Ascending aorta (tissue), 2 donors: ENCODE measurements around the gene LRRN3. TPM values are rescaled to one million over a fixed set of nuclear protein-coding genes. Genes with fewer than 3 reads are reported as not detected.

Experiments
- DNase-seq, 2 donors: peaks; one replicate each; pipeline ENCODE4 v3.0.0-alpha.2; 2019; ENCODE audit warnings: low spot score in 2 of 2
- H3K27ac ChIP-seq, 2 donors: fragments of 200-600 bp; sonication (generic); one replicate each; pipeline ENCODE4 v1.5.1; 2016 to 2017; ENCODE audit warnings: mild to moderate bottlenecking in 1 of 2
- H3K27me3 ChIP-seq: fragments of 200-600 bp; sonication (generic); one replicate; pipeline ENCODE4 v1.5.1; 2017
- H3K36me3 ChIP-seq, 2 donors: fragments of 200-600 bp; sonication (generic); one replicate each; pipeline ENCODE4 v1.5.1; 2016
- H3K4me1 ChIP-seq, 2 donors: fragments of 200-600 bp; sonication (generic); one replicate each; pipeline ENCODE4 v1.5.1; 2016 to 2017; ENCODE audit warnings: mild to moderate bottlenecking in 1 of 2
- H3K4me3 ChIP-seq, 2 donors: fragments of 200-600 bp; sonication (generic); one replicate each; pipeline ENCODE4 v1.5.1; 2016 to 2017; ENCODE audit warnings: mild to moderate bottlenecking in 1 of 2
- H3K9me3 ChIP-seq, 2 donors: fragments of 200-600 bp; sonication (generic); one replicate each; pipeline ENCODE4 v1.5.1; 2016
- intact Hi-C: fragments of 100-400 bp; cut with DNase I; formaldehyde crosslinking; loops from one replicate; pipeline ENCODE4 v1.15.1; 2023
- total RNA-seq: library from RNA; depleted of rRNA; stranded (reverse); fragments of >200 nt; gene quantifications from one replicate; pipeline ENCODE4 v1.1.0, GENCODE V29; 2016
- TF ChIP-seq, protein P1 (sequence below), 3 experiments: fragments of 200-600 bp in 2 of 3; fragments of 450-650 bp in 1 of 3; sonication (generic) in 2 of 3; IDR thresholded peaks; one replicate each; pipeline ENCODE4 v1.5.1; 2016 to 2019; ENCODE audit warnings: antibody characterized with exemption in 3 of 3, mild to moderate bottlenecking in 1 of 3, moderate library complexity in 1 of 3

LRRN3 gene
- total RNA-seq, 1 donor from 2014 or later = 1.7 TPM

DNA sequence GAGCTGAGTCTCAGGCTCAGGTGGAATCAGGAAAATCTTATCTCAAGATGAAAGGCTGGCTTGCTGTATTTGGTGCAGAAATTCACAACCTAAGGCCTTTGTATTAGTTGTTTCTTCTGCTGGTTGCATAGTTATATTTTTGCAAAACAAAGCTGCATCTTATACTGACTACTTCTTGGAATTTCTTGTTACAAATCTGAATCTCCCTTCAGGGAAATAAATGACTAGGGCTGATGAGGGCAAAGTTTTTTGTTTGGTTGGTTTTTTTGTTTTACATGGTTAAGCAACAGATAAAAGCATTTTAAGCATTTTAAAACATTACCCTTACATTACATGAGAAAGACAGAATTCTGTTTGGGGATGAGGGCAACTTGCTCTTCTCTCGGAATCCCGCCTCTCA is 13.9 kb upstream of the LRRN3 start:
- Histone ChIP-seq H3K27me3 (no peaks in the 10 kb centered on the region), H3K4me3 (no peak overlapping the region), H3K27ac (no peak overlapping the region), H3K9me3 (no peaks in the 10 kb centered on the region), H3K36me3 (no peaks in the 10 kb centered on the region), H3K4me1 (peaks cover 0 to 3% of the 10 kb centered on the region in 2 donors)
- TF ChIP-seq, protein P1, sequence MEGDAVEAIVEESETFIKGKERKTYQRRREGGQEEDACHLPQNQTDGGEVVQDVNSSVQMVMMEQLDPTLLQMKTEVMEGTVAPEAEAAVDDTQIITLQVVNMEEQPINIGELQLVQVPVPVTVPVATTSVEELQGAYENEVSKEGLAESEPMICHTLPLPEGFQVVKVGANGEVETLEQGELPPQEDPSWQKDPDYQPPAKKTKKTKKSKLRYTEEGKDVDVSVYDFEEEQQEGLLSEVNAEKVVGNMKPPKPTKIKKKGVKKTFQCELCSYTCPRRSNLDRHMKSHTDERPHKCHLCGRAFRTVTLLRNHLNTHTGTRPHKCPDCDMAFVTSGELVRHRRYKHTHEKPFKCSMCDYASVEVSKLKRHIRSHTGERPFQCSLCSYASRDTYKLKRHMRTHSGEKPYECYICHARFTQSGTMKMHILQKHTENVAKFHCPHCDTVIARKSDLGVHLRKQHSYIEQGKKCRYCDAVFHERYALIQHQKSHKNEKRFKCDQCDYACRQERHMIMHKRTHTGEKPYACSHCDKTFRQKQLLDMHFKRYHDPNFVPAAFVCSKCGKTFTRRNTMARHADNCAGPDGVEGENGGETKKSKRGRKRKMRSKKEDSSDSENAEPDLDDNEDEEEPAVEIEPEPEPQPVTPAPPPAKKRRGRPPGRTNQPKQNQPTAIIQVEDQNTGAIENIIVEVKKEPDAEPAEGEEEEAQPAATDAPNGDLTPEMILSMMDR (IDR thresholded peaks at IDR 0.05) = no peak
- no peak for DNase-seq
- intact Hi-C loops = no loop called here

DNA sequence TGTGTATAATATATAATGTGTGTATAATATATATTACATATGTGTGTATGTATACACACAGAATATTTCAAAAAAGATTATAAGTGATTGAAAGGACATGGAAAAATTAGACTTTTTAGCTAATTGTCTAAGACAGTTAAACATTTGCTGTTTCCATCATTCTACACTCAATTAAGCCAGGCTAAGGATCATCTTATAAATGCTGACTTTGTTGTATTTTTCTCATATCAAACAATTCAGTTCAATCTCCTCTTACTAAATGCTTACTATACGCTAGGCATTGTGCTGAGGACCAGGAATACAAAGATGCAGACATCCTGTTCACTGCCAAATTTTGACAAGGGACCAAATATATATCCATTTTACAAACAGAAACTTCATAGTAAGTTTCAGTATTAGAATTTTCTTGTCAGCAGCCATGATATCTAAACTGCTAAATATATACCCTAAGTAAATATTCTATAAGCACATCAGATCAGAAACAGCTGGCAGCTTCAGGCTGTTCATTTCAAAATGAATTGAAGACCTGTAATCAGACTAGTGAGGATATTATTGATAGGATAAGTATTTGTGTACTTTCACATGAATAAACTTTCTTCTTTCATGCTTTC is 10.3 kb upstream of the LRRN3 start:
- DNase-seq = no peak
- H3K4me3 ChIP-seq = no peak overlapping the region
- H3K27me3 ChIP-seq = no peaks in the 10 kb centered on the region
- TF ChIP-seq, protein P1 (IDR thresholded peaks at IDR 0.05) = no peak
- intact Hi-C loops = no loop called here
- no peaks in the 10 kb centered on the region for H3K9me3 ChIP-seq
- no peaks in the 10 kb centered on the region for H3K36me3 ChIP-seq
- H3K27ac ChIP-seq = no peak overlapping the region
- H3K4me1 ChIP-seq = peaks cover 0 to 9% of the 10 kb centered on the region in 2 donors

DNA sequence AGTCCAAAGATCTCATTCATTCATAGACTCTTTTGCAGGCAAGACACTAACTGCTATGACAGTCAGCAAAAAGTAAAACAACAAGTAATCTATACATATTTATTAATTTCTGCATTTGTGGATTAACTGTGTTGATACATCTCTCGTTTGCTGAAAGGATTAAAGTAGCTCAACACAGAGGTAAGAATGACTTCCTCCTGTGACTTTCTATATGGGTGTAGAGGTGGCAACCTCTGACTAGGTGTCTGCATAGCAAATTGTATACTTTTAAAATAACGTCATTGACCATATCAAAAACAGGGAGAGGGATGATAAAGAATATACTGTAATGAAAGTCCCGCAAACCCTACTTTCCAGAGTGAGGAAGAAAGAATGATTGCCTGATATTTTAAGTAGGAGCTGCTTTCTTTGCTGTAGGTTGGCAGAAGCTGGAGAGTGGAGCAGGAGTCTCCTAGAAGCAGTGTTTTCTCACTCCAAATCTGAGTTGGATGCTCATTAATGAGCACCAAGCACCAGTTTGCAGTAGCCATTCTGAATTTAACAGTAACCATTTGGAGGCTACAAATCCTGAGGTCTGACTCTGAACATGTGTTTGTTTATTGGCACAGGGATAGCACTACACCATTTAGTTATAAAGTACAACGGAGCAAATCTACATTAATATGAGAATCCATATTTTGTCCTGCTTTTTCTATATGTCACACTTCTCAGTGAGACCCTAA is 9.2 kb upstream of the LRRN3 start:
- TF ChIP-seq, protein P1 (IDR thresholded peaks at IDR 0.05) = no peak
- no peak overlapping the region for H3K4me3 ChIP-seq
- peaks cover 0 to 9% of the 10 kb centered on the region in 2 donors for H3K4me1 ChIP-seq
- intact Hi-C loops = no loop called here
- no peak for DNase-seq
- H3K27me3 ChIP-seq = no peaks in the 10 kb centered on the region
- H3K36me3 ChIP-seq = no peaks in the 10 kb centered on the region
- H3K27ac ChIP-seq = no peak overlapping the region
- no peaks in the 10 kb centered on the region for H3K9me3 ChIP-seq

DNA sequence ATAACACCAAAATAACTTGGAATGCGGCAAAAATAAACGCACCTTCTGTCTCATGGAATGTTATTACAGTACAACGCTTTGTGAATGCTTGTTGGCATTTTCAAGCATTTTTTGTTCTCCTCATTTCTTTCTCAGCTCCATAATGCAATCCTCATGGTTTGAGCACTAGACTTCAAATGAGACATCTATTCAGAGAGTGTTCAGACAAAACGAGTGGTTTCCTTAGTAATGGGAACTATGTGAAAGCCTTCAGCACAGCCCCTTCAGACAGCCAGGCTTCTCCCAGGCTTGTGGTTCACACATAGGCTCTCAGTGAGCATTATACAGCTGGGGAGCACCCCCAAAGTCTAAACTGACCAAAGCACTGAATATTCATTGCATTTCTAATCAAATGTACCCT is 8.6 kb upstream of the LRRN3 start:
- intact Hi-C loops = no loop called here

DNA sequence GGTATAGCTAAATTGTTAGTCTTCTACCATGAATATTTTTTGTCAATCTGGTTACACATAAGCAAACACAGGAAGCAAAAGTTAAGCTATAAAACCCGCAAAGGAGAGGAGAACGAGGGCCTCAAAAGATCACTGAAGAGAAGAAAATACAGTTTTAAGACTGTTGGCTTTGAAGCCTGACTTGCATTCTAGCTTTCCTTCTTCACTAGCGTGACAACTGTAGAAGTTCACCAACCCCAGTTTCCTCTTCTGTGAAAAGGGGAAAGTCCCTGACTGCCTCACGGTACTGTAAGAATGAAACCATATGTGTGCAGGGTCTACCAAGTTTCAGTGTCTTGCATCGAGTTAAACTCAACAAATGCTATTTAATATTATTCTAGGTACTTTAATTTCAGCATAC is 7.5 kb upstream of the LRRN3 start:
- Histone ChIP-seq H3K4me1 (peaks cover 0 to 9% of the 10 kb centered on the region in 2 donors), H3K27me3 (no peaks in the 10 kb centered on the region), H3K36me3 (no peaks in the 10 kb centered on the region), H3K27ac (no peak overlapping the region), H3K9me3 (no peaks in the 10 kb centered on the region), H3K4me3 (no peak overlapping the region)
- TF ChIP-seq, protein P1 (IDR thresholded peaks at IDR 0.05) = no peak
- intact Hi-C loops = no loop called here
- DNase-seq = no peak

More for the DNA sequence above, 8.6 kb upstream of the LRRN3 start:
- Histone ChIP-seq H3K4me1 (peaks cover 0 to 9% of the 10 kb centered on the region in 2 donors), H3K27me3 (no peaks in the 10 kb centered on the region), H3K4me3 (no peak overlapping the region), H3K9me3 (no peaks in the 10 kb centered on the region), H3K36me3 (no peaks in the 10 kb centered on the region), H3K27ac (no peak overlapping the region)
- TF ChIP-seq, protein P1 (IDR thresholded peaks at IDR 0.05) = no peak
- DNase-seq = no peak
